ENCODE data around the gene LRRFIP1.

- no peak for TF ChIP-seq POLR2A (IDR thresholded peaks at IDR 0.05; ENCODE audit: low read length)
- TF ChIP-seq GATA1 (IDR thresholded peaks at IDR 0.05; ENCODE audit: low read depth, low read length): no peak
Observed at GRCh38 chr2:237797253-237797652, 169.9 kb downstream of the LRRFIP1 start.
